Transverse colon (tissue), 4 donors: ENCODE results near the gene DDX51. TPM values are rescaled to one million over a fixed set of nuclear protein-coding genes. Genes with fewer than 3 reads are reported as not detected.

Experiments used
- DNase-seq: peaks from one replicate; pipeline ENCODE4 v3.0.0-alpha.2; 2019
- H3K27ac ChIP-seq, 4 donors: fragments of 200-600 bp; sonication (generic); 2 replicates each; pipeline ENCODE4 v1.5.1; 2016 to 2018; ENCODE audit warnings: inconsistent platforms in 4 of 4
- H3K27me3 ChIP-seq: fragments of 200-600 bp; sonication (generic); 2 replicates; pipeline ENCODE4 v1.5.1; 2017; ENCODE audit warnings: inconsistent platforms
- H3K36me3 ChIP-seq, 4 donors: fragments of 200-600 bp; sonication (generic); 2 replicates each; pipeline ENCODE4 v1.5.1; 2017 to 2019; ENCODE audit warnings: inconsistent platforms in 4 of 4
- H3K4me1 ChIP-seq, 4 donors: fragments of 200-600 bp; sonication (generic); 2 replicates each; pipeline ENCODE4 v1.5.1; 2017 to 2020; ENCODE audit warnings: inconsistent platforms in 4 of 4
- H3K4me3 ChIP-seq, 4 donors: fragments of 200-600 bp; sonication (generic); 1 replicate in 1 of 4; 2 replicates in 3 of 4; pipeline versions ENCODE4 v1.5.1 to v1.6.1; 2017 to 2019; ENCODE audit warnings: inconsistent platforms in 4 of 4
- H3K9me3 ChIP-seq, 2 donors: fragments of 200-600 bp; sonication (generic); 2 replicates each; pipeline ENCODE4 v1.5.1; 2017 to 2019; ENCODE audit warnings: inconsistent platforms in 2 of 2
- CTCF ChIP-seq, 5 experiments: fragments of 200-600 bp in 3 of 5; fragments of 450-650 bp in 2 of 5; sonication (generic) in 3 of 5; IDR thresholded peaks; 1 replicate in 2 of 5; 2 replicates in 3 of 5; pipeline ENCODE4 v1.5.1; 2016 to 2017; ENCODE audit warnings: antibody characterized with exemption in 5 of 5, inconsistent platforms in 3 of 5, mild to moderate bottlenecking in 2 of 5, moderate library complexity in 1 of 5
- EP300 ChIP-seq: sonication (generic); formaldehyde crosslinking; IDR thresholded peaks from one replicate; pipeline ENCODE4 v1.6.1; 2017; ENCODE audit warnings: antibody characterized with exemption, low read depth
- POLR2A ChIP-seq: fragments of 450-650 bp; IDR thresholded peaks from one replicate; pipeline ENCODE4 v1.6.1; 2016; ENCODE audit warnings: antibody characterized with exemption, mild to moderate bottlenecking, moderate library complexity
- POLR2AphosphoS5 ChIP-seq, 3 donors: sonication (generic); formaldehyde crosslinking; IDR thresholded peaks; one replicate each; pipeline ENCODE4 v1.6.1; 2016; ENCODE audit warnings: antibody characterized with exemption in 3 of 3
- WGBS, 2 donors: methylation state at CpG; one replicate each; pipeline ENCODE4 v1.1.5; 2018; ENCODE audit warnings: low coverage in 1 of 2; 5-methylcytosine and 5-hydroxymethylcytosine counted together
- in situ Hi-C, 4 donors: fragments of 200-750 bp; cut with MboI; loops; one replicate each; pipeline versions ENCODE4 v1.15.0 to v1.15.1; 2017; ENCODE audit warnings: low sequenced_read_pairs in 3 of 4, low pct_ligation_motif_present in 1 of 4, low pct_unique_long_range_greater_than_20kb in 1 of 4
- intact Hi-C: fragments of 100-400 bp; cut with DNase I; formaldehyde crosslinking; loops from one replicate; pipeline ENCODE4 v1.15.1; 2023; ENCODE audit warnings: low total_unique reads
- total RNA-seq, 4 donors: library from RNA; depleted of rRNA; stranded (reverse); fragments of >200 nt; gene quantifications; one replicate each; pipeline ENCODE4 v1.1.0, GENCODE V29; 2016

Gene DDX51
- total RNA-seq, 4 donors from 2014 or later, result 5.3 to 52.7 (median 21.2) TPM

GRCh38 chr12:132110677-132111076 is 33.4 kb downstream of the DDX51 start:
- WGBS, 2 donors, result 0 to 98% methylated on average over 1 to 3 of the region's 3 CpGs
- H3K9me3 ChIP-seq, result no peaks in the 10 kb centered on the region
- in situ Hi-C loops (no loop called here), intact Hi-C loops (no loop called here)
- no peak for TF ChIP-seq POLR2AphosphoS5 (IDR thresholded peaks at IDR 0.05)
- no peak for TF ChIP-seq POLR2A
- no peak for TF ChIP-seq CTCF (IDR thresholded peaks at IDR 0.05)
- no peak for TF ChIP-seq EP300
- H3K27me3 ChIP-seq, result no peaks in the 10 kb centered on the region
- no peak for DNase-seq
- no peak overlapping the region for H3K4me3 ChIP-seq
- no peak overlapping the region for H3K27ac ChIP-seq
- peaks cover 0 to 16% (median 7%) of the 10 kb centered on the region in 4 donors for H3K36me3 ChIP-seq
- no peaks in the 10 kb centered on the region for H3K4me1 ChIP-seq

- intact Hi-C loops, result no loop called here
- H3K4me3 ChIP-seq, result no peak overlapping the region
- H3K27ac ChIP-seq, result no peak overlapping the region
- TF ChIP-seq POLR2A (no peak), EP300 (no peak), CTCF (IDR thresholded peaks at IDR 0.05) (no peak), POLR2AphosphoS5 (IDR thresholded peaks at IDR 0.05) (no peak)
- in situ Hi-C loops, result no loop called here
- H3K4me1 ChIP-seq, result no peaks in the 10 kb centered on the region
- H3K36me3 ChIP-seq, result peaks cover 0 to 13% (median 6%) of the 10 kb centered on the region in 4 donors
- H3K27me3 ChIP-seq, result no peaks in the 10 kb centered on the region
- no peak for DNase-seq
- no peaks in the 10 kb centered on the region for H3K9me3 ChIP-seq
- 88 to 92% methylated on average over 7 to 8 of the region's 8 CpGs for WGBS, 2 donors
Observed at GRCh38 chr12:132109741-132110140, 34.4 kb downstream of the DDX51 start.

GRCh38 chr12:132108211-132108832 is 35.8 kb downstream of the DDX51 start:
- intact Hi-C loops, result no loop called here
- Histone ChIP-seq H3K4me1 (no peaks in the 10 kb centered on the region), H3K9me3 (no peaks in the 10 kb centered on the region), H3K4me3 (no peak overlapping the region), H3K27ac (no peak overlapping the region), H3K36me3 (peaks cover 0 to 8% (median 0%) of the 10 kb centered on the region in 4 donors), H3K27me3 (no peaks in the 10 kb centered on the region)
- in situ Hi-C loops, result no loop called here
- TF ChIP-seq POLR2AphosphoS5 (IDR thresholded peaks at IDR 0.05) (no peak), EP300 (no peak), POLR2A (no peak), CTCF (IDR thresholded peaks at IDR 0.05) (no peak)
- 81 to 86% methylated on average over 9 to 16 of the region's 16 CpGs for WGBS, 2 donors
- DNase-seq, result no peak

- Histone ChIP-seq H3K27me3 (no peaks in the 10 kb centered on the region), H3K36me3 (peaks cover 0 to 8% (median 0%) of the 10 kb centered on the region in 4 donors), H3K4me3 (no peak overlapping the region), H3K4me1 (no peaks in the 10 kb centered on the region), H3K9me3 (no peaks in the 10 kb centered on the region), H3K27ac (no peak overlapping the region)
- in situ Hi-C loops (no loop called here), intact Hi-C loops (no loop called here)
- DNase-seq, result no peak
- WGBS, 2 donors, result 96 to 98% methylated on average over 6 to 7 of the region's 7 CpGs
- no peak for TF ChIP-seq EP300
- no peak for TF ChIP-seq POLR2AphosphoS5 (IDR thresholded peaks at IDR 0.05)
- TF ChIP-seq POLR2A, result no peak
- TF ChIP-seq CTCF (IDR thresholded peaks at IDR 0.05), result no peak
Observed at GRCh38 chr12:132106921-132107320, 37.2 kb downstream of the DDX51 start.
